HUES64 (cell line): ENCODE data around the gene CTAG2.

Source experiments
- H3K27ac ChIP-seq: 2 replicates; pipeline ENCODE4 v1.7.0; 2013; ENCODE audit warnings: low read depth, low read length, inconsistent platforms
- H3K27me3 ChIP-seq: 2 replicates; pipeline ENCODE4 v1.6.1; 2013; ENCODE audit warnings: mild to moderate bottlenecking, low read length; ENCODE audit not compliant: insufficient read depth
- H3K36me3 ChIP-seq: 2 replicates; pipeline ENCODE4 v1.6.1; 2013; ENCODE audit warnings: mild to moderate bottlenecking, low read length; ENCODE audit not compliant: insufficient read depth
- H3K4me1 ChIP-seq: 2 replicates; pipeline ENCODE4 v1.6.1; 2013; ENCODE audit warnings: mild to moderate bottlenecking, low read length, moderate library complexity; ENCODE audit not compliant: insufficient read depth
- H3K4me3 ChIP-seq: 2 replicates; pipeline ENCODE4 v1.5.1; 2013; ENCODE audit warnings: mild to moderate bottlenecking, low read length, moderate library complexity
- H3K9ac ChIP-seq: 2 replicates; pipeline ENCODE4 v1.6.1; 2013; ENCODE audit warnings: mild to moderate bottlenecking, low read depth, low read length
- H3K9me3 ChIP-seq: 2 replicates; pipeline ENCODE4 v1.6.1; 2013; ENCODE audit warnings: low read depth, low read length; ENCODE audit not compliant: insufficient read depth
- WGBS: fragments of 150-250, 120-280 bp; methylation state at CpG from one replicate; pipeline ENCODE4 v1.1.7; 2013; ENCODE audit warnings: missing lambda C conversion rate; 5-methylcytosine and 5-hydroxymethylcytosine counted together

CTAG2 gene

DNA sequence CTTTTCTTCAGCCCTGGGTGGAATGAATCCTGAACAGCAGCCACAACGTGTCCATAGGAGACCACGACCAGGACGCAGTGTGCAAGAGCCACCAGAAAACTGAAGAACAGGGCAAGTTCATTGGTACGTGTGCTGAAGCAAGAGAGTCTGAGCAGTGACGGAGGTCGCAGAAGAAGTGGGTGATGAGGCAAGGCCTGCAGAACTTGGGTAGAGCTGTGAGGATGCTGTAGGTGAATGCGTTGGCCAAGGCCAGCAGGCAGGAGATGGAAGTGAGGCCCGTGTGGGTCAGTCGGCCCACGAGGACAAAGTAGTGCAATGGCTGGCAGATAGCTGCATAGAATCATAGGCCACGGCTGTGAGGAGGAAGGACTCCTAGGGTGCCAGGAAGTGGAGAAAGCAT is 5.6 kb upstream of the CTAG2 start:
- Histone ChIP-seq H3K36me3 (no peaks in the 10 kb centered on the region), H3K9ac (no peak overlapping the region), H3K27me3 (no peaks in the 10 kb centered on the region), H3K4me1 (no peaks in the 10 kb centered on the region), H3K27ac (no peak overlapping the region), H3K9me3 (no peaks in the 10 kb centered on the region), H3K4me3 (no peak overlapping the region)
- 95% methylated on average over 11 of the region's 11 CpGs for WGBS

DNA sequence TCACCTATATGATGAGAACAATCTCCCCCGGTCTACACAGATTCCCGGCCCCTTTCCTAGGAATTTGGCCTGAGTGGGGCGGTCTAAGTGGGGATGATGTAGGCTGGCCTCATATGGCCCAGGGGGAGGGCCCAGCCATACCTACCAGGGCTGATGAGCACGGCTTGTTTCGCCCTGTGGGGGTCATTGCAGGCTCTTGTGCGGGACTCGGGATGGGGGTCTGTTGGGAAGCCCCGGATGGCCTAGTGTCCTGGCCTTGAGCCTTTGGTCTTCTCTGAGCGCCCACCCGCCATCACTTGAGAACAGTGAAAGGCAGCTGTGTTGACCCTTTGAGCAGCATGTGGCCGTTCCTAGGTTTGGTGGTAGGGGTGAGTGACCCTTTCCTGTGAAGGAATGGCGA is 4.8 kb upstream of the CTAG2 start:
- H3K4me1 ChIP-seq = no peaks in the 10 kb centered on the region
- H3K27ac ChIP-seq = no peak overlapping the region
- H3K36me3 ChIP-seq = no peaks in the 10 kb centered on the region
- WGBS = 93% methylated on average over 12 of the region's 12 CpGs
- H3K4me3 ChIP-seq = no peak overlapping the region
- H3K9me3 ChIP-seq = no peaks in the 10 kb centered on the region
- no peaks in the 10 kb centered on the region for H3K27me3 ChIP-seq
- no peak overlapping the region for H3K9ac ChIP-seq

DNA sequence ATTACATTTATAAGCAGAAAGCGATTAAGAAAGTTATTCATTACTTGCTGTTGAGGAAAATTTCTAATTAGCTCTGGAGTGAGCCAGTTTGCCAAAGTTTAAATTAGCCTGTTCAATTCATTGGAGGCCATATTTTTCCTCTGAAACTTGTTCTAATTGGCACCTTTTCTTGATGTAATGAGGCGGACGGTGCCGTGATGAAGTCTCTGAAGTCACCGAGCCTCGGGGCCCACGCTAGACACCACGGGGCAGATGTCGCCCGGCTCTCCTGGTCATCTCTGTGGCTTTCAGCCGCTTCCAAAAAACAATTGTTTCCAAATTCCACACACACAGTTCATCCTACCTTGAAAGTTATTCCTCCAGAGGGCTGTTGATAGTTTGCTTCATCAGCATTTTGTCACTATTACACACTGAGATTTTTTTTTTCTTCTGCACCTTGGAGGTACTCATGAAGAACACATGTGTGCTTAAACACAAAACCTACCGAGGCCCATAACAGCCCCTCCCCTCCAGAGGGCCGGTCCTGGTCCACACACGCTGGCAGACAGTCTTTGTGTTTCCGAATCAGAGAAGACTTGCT is 3.9 kb upstream of the CTAG2 start:
- Histone ChIP-seq H3K36me3 (no peaks in the 10 kb centered on the region), H3K4me3 (no peak overlapping the region), H3K27me3 (no peaks in the 10 kb centered on the region), H3K9me3 (no peaks in the 10 kb centered on the region), H3K9ac (no peak overlapping the region), H3K4me1 (no peaks in the 10 kb centered on the region), H3K27ac (no peak overlapping the region)
- 96% methylated on average over 14 of the region's 15 CpGs for WGBS

DNA sequence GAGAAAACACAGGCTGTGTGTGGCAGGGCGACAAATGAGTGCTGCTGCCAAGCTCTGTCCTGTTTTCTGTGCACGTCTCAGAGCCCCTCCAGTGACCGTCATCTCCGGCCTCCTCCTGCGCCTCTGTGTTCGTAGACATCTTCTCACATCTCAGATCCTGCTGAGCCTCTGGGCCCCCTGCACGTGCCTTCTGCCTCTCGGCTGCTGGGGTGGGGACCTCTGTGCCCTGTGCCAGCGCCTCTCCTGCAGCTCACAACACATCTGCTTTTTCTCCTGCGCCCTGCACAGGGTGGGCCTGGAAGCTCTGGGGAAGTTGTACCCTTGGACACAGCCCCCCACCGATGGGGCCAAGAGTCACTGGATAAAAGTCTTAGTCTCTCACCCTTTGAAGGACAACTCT is 2.4 kb upstream of the CTAG2 start:
- WGBS = 92% methylated on average over 11 of the region's 11 CpGs
- no peak overlapping the region for H3K9ac ChIP-seq

DNA sequence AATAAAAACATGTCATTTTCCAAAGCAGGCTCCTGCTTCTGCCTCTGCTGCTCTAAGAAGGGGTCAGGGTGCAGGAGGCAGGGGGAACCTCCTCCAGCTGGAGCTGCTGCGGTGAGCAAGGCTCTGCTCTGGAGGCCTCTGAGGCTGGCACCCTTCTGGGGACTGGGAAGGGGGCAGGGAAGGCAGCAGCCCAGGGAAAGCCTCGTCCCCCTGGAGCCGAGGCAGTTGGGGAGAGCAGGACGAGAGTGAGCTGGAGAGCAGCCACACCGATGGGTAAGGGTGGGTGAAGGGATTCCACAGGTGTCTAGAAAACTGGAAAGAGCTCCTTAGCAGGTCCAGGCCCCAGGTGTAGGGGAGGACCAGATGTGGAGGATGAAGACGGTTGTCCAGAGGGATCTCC is 2.0 kb upstream of the CTAG2 start:
- Histone ChIP-seq H3K9ac (no peak overlapping the region), H3K4me1 (no peaks in the 10 kb centered on the region), H3K27me3 (no peaks in the 10 kb centered on the region), H3K36me3 (no peaks in the 10 kb centered on the region), H3K27ac (no peak overlapping the region), H3K4me3 (no peak overlapping the region), H3K9me3 (no peaks in the 10 kb centered on the region)
- WGBS = 83% methylated on average over 6 of the region's 6 CpGs

More for the DNA sequence above, 2.4 kb upstream of the CTAG2 start:
- no peaks in the 10 kb centered on the region for H3K27me3 ChIP-seq
- H3K4me1 ChIP-seq = no peaks in the 10 kb centered on the region
- H3K27ac ChIP-seq = no peak overlapping the region
- no peaks in the 10 kb centered on the region for H3K36me3 ChIP-seq
- no peak overlapping the region for H3K4me3 ChIP-seq
- no peaks in the 10 kb centered on the region for H3K9me3 ChIP-seq

DNA sequence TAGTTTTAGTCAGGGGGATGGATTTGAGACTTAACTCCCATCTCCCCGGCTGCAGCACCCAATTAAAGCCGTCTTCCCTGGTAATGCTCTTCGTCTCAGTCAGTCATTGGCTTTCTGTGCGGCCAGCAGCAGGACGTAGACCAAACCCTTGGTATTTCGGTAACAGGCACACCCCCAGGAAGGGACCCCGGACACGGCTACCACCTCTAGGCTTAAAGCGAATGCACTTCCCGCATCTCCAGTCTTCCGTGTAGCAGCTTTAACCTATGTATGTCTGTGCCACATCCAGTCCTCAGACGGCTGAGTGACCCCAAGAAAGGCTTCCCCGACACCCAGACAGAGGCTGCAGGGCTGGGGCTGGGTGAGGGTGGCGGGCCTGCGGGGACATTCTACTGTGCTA is 1.5 kb upstream of the CTAG2 start:
- Histone ChIP-seq H3K4me3 (no peak overlapping the region), H3K36me3 (no peaks in the 10 kb centered on the region), H3K9ac (no peak overlapping the region), H3K27me3 (no peaks in the 10 kb centered on the region), H3K4me1 (no peaks in the 10 kb centered on the region), H3K9me3 (no peaks in the 10 kb centered on the region), H3K27ac (no peak overlapping the region)
- 94% methylated on average over 12 of the region's 15 CpGs for WGBS

DNA sequence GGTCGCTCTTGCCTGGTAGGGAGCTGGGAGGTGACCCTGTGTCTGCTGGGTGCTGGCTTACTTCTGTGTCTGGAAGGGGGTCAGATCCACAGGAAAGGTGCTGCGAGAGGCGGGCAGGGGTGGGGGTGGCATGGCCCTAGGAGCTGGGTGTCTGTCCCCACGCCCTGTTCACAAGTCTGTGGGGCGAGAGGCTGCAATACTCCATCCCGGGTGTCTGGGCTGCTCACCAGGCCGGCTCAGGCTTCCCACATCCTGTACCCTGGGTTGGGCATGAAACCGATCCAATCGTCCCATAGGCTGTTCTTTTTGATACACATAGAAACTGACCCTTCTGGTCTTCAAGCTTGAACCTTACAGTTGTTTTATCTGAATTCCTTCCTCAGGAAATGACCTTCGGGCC is 993 bp upstream of the CTAG2 start:
- H3K4me1 ChIP-seq = no peaks in the 10 kb centered on the region
- no peaks in the 10 kb centered on the region for H3K36me3 ChIP-seq
- H3K9me3 ChIP-seq = no peaks in the 10 kb centered on the region
- H3K27ac ChIP-seq = no peak overlapping the region
- WGBS = 96% methylated on average over 10 of the region's 10 CpGs
- H3K4me3 ChIP-seq = no peak overlapping the region
- H3K9ac ChIP-seq = no peak overlapping the region
- no peaks in the 10 kb centered on the region for H3K27me3 ChIP-seq

DNA sequence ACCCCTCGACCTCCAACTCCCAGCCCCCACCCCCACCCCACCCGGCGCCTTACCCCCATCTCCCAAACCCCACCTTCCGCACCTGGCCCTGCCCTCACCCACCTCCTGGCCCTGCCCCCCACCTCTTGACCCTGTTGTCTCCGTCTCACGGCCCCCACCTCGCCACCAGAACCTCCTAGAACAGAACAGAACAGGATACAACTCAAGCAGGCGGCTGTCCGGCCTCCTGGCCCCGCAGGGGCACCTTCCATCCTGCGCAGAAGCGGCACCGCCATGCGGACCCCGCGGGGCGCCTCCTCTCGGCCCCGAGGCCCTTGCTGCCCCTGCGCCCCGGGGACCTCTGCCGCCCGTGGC is 354 bp downstream of the CTAG2 start:
- no peaks in the 10 kb centered on the region for H3K36me3 ChIP-seq
- no peak overlapping the region for H3K9ac ChIP-seq
- H3K27ac ChIP-seq = no peak overlapping the region
- no peak overlapping the region for H3K4me3 ChIP-seq
- no peaks in the 10 kb centered on the region for H3K4me1 ChIP-seq
- 93% methylated on average over 16 of the region's 23 CpGs for WGBS
- no peaks in the 10 kb centered on the region for H3K27me3 ChIP-seq
- no peaks in the 10 kb centered on the region for H3K9me3 ChIP-seq

DNA sequence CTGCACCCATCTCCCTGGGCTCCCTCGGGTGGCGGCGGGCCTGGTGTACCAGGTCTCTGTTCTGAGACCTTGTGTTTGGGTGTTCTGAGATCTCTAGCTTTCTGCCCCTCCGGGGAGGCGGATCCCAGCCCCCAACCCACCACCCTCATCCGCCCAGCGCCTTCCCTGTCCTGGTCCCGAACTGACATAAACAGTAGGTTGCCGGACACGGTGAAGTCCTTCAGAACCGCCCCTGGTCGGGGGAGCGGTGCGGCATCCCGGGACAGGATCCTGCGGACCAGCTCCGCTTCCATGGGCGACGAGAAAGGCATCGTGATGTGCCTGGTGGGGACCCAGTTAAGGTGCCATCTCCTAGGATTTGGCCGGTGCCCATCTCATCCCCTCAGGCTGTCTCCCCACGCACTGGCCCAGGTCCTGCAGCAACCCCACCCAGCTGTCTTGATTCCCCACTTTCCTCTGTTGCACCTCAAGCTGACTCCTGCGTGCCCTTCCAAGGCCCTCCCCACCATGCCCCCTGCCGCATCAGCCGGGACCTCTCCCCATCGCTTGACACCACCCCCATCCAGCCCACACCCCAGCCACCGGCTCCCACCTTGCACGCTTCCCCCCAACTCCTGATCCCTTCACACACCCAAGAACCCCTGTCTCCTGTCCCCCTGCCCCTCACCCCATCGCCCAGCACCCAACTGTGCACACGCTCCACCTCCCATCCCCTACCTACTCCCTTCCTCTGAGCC is 900 bp downstream of the CTAG2 start:
- Histone ChIP-seq H3K36me3 (no peaks in the 10 kb centered on the region), H3K4me3 (no peak overlapping the region), H3K27ac (no peak overlapping the region), H3K27me3 (no peaks in the 10 kb centered on the region), H3K9me3 (no peaks in the 10 kb centered on the region), H3K9ac (no peak overlapping the region), H3K4me1 (no peaks in the 10 kb centered on the region)
- WGBS = 92% methylated on average over 29 of the region's 30 CpGs

DNA sequence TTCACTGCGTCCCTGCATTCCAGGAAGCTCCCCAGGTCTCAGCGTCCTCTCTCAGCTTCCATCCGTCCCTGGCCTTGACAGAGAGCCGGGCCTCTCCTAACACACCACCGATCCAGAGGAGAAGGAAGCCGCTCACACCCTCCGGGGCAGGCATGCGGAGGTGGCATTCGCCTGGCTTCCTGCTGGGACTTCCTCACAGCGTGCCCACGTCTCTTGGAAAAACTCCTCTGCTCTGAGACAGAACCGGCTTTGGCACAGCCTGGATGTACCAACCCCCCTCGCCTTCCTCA is 3.2 kb downstream of the CTAG2 start:
- Histone ChIP-seq H3K4me3 (no peak overlapping the region), H3K27ac (no peak overlapping the region), H3K36me3 (no peaks in the 10 kb centered on the region), H3K4me1 (no peaks in the 10 kb centered on the region), H3K27me3 (no peaks in the 10 kb centered on the region), H3K9ac (no peak overlapping the region), H3K9me3 (no peaks in the 10 kb centered on the region)
- 60% methylated on average over 10 of the region's 13 CpGs for WGBS

DNA sequence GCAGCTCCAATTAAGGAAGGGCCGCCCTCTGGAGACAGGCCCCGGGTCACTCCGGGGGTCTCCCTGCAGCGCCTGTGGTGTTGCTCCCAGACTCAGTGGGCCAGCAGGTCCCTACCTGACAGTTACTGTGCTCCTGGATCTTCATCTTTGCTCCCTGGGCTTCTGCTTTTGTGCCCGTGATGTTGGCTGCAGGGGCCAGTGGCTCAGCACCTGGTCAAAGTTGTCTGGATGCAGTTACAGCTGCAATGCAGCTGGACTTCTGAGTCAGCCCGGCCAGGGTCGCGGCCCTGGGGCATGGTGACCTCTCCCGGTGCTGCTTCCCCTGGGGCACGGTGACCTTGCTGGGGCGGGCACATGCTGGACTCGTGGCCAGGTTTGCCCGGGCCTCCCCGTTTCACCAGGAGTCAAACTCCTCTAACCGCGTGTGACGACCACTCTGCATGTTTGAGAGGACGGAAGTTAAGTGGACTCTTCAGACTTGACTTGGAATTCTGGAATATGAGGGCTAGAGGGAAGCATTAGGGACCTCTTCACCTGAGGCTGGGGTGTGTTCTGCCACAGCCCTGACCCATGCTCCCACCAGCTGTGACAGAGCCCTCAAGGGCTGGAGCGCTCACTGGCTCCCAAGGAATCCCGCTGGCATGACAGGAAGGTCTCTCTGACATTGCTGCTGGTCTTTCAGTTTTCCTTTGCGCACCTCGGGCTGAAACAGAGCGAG is 3.7 kb downstream of the CTAG2 start:
- Histone ChIP-seq H3K4me1 (no peaks in the 10 kb centered on the region), H3K36me3 (no peaks in the 10 kb centered on the region), H3K27ac (no peak overlapping the region), H3K4me3 (no peak overlapping the region), H3K9me3 (no peaks in the 10 kb centered on the region), H3K9ac (no peak overlapping the region), H3K27me3 (no peaks in the 10 kb centered on the region)
- 89% methylated on average over 23 of the region's 23 CpGs for WGBS
